ENCODE measurements around the gene IL13RA2. TPM values are rescaled to one million over a fixed set of nuclear protein-coding genes. Genes with fewer than 3 reads are reported as not detected.

Gene IL13RA2
- total and polyA plus RNA-seq, 11 donors = 0.11 to 0.68 (median 0.31) TPM; not detected in 7

DNA sequence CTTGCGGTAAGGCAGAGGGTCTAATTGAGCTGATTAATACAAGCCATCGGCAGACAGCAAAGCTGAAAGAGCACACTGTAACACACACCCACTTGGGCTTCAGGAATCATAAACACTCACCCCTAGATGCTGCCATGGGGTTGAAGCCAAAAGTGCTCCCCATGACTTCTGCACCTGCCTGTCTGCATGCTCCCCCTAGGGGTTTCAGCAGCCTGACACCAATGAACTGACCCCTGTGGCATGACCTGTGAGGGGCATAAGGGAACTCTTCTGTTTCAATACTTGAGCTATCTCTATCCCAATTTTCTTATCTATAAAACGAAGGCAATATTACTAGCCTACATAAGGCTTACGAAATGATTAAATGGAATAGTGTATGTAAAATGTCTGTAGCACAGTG is 23.0 kb upstream of the IL13RA2 start:
- no peaks in the 10 kb centered on the region for H3K36me3 ChIP-seq
- WGBS, 4 donors = 72 to 88% (median 80%) methylated on average over 4 of the region's 4 CpGs
- no peak overlapping the region for H3K27ac ChIP-seq
- TF ChIP-seq POLR2A (IDR thresholded peaks at IDR 0.05) (no peak), CTCF (IDR thresholded peaks at IDR 0.05) (peak in 1 of 12 donors; percentile 9)
- no peaks in the 10 kb centered on the region for H3K9me3 ChIP-seq
- H3K4me3 ChIP-seq = no peak overlapping the region
- ATAC-seq (no peak), DNase-seq (no peak)
- H3K27me3 ChIP-seq = peaks cover 0 to 7% (median 0%) of the 10 kb centered on the region in 9 donors
- intact Hi-C loops (cut with DNase I) = no loop called here
- peaks cover 0 to 2% (median 0%) of the 10 kb centered on the region in 12 donors for H3K4me1 ChIP-seq

DNA sequence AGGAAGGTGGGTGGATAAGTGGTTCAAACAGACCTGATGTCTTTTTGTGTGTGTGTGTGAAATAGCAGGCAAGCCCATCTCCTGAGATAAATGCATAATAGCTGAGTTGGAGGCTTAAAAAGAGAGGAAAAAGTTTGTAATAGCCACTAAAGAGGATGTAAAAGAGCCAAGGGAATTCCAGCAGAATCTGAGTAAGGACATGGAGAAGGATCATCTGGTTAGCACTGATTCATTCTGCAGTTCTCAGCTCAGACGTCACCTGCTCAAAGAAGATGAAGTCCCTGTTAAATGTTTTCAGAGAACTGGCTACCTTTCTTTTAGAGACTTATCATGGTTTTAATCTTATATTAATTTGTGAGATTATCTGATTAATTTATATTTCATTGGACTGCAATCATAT is 21.0 kb upstream of the IL13RA2 start:
- TF ChIP-seq POLR2A (IDR thresholded peaks at IDR 0.05) (no peak), CTCF (IDR thresholded peaks at IDR 0.05) (no peak)
- Histone ChIP-seq H3K4me3 (no peak overlapping the region), H3K27ac (no peak overlapping the region), H3K9me3 (no peaks in the 10 kb centered on the region), H3K4me1 (no peaks in the 10 kb centered on the region), H3K27me3 (peaks cover 0 to 5% (median 0%) of the 10 kb centered on the region in 9 donors), H3K36me3 (no peaks in the 10 kb centered on the region)
- DNase-seq = no peak
- intact Hi-C loops (cut with DNase I) = no loop called here
- 36 to 53% (median 43%) methylated on average over 1 of the region's 1 CpG for WGBS, 4 donors
- ATAC-seq = no peak

DNA sequence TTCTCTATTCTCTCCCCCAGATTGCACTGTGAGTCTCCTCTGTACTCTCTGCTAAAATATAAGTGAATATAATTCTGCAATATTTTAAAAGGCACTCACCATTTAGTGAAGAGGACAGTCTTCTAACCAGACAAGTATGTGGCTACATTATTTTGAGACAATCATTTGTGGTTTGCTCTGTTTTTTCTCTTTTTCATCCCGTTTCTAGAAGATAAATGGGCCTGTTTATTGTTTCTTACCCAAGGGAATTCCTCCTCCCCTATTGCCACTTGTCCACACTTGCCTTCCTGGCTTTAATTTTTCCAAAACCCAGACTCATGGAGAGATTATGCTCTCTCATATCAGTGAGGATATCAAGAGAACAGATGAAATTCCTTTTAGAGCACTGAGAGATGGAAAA is 18.6 kb upstream of the IL13RA2 start:
- intact Hi-C loops (cut with DNase I) = no loop called here
- no peaks in the 10 kb centered on the region for H3K9me3 ChIP-seq
- no peak for DNase-seq
- 21 to 42% (median 30%) methylated on average over 1 of the region's 1 CpG for WGBS, 4 donors
- H3K4me1 ChIP-seq = no peaks in the 10 kb centered on the region
- ATAC-seq = no peak
- no peaks in the 10 kb centered on the region for H3K36me3 ChIP-seq
- no peak overlapping the region for H3K4me3 ChIP-seq
- TF ChIP-seq POLR2A (IDR thresholded peaks at IDR 0.05) (no peak), CTCF (IDR thresholded peaks at IDR 0.05) (no peak)
- H3K27me3 ChIP-seq = peaks cover 0 to 5% (median 0%) of the 10 kb centered on the region in 9 donors
- H3K27ac ChIP-seq = no peak overlapping the region

DNA sequence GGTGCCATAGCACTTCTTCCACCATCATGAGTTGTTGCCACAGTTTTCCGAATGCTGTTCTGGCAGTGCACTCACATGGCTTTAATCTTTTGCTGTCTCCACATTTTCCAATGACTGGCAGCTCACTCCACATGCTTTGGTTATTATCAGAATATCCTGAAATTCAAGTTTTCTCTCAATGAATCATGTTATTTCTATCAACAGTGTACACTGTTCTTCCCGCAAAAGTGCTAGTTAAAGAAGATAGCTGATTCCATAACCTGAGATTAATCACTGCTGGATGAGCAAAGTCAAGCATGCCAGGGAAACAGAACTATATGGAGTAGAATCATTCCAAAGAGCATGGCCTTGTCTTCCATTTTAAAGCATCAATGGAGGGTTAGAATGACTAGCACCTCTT is 14.6 kb upstream of the IL13RA2 start:
- DNase-seq (no peak), ATAC-seq (no peak)
- TF ChIP-seq CTCF (IDR thresholded peaks at IDR 0.05) (no peak), POLR2A (IDR thresholded peaks at IDR 0.05) (no peak)
- H3K4me3 ChIP-seq = no peak overlapping the region
- H3K4me1 ChIP-seq = peaks cover 0 to 10% (median 0%) of the 10 kb centered on the region in 12 donors
- H3K27ac ChIP-seq = no peak overlapping the region
- H3K27me3 ChIP-seq = peaks cover 0 to 8% (median 0%) of the 10 kb centered on the region in 9 donors
- no peaks in the 10 kb centered on the region for H3K36me3 ChIP-seq
- no peaks in the 10 kb centered on the region for H3K9me3 ChIP-seq
- intact Hi-C loops (cut with DNase I) = loop anchor here in 1 of 10 donors (5.0 kb wide), 1 partner anchor 35 kb away; no protein-coding TSS in a partner anchor
- WGBS, 4 donors = 83 to 97% (median 92%) methylated on average over 2 of the region's 2 CpGs
